GM12873 (cell line): ENCODE measurements around the gene PI4KA.
A peak's percentile ranks its signal among the peaks of the same experiment; 100 is the strongest.

Experiments
- CTCF ChIP-seq: IDR thresholded peaks from 2 replicates; pipeline ENCODE4 v1.5.1; 2012; ENCODE audit warnings: low read depth, mild to moderate bottlenecking, moderate library complexity, low read length, control low read depth; ENCODE audit not compliant: insufficient read depth; ENCODE audit errors: missing control alignments

PI4KA gene

GRCh38 chr22:20777420-20778177, 81.0 kb downstream of the PI4KA start:
- TF ChIP-seq CTCF, result no peak

- no peak for TF ChIP-seq CTCF
These were observed 81.8 kb downstream of the PI4KA start for GRCh38 chr22:20776624-20777405.

GRCh38 chr22:20775342-20775895, 83.2 kb downstream of the PI4KA start:
- no peak for TF ChIP-seq CTCF

GRCh38 chr22:20774882-20775281, 83.7 kb downstream of the PI4KA start:
- TF ChIP-seq CTCF, result no peak

GRCh38 chr22:20773793-20774212, 84.8 kb downstream of the PI4KA start, which contains the start of gene SERPIND1:
SERPIND1 (plus strand) TSS chr22:20774113; CDS start chr22:20779313, 5,200 bp downstream.
- TF ChIP-seq CTCF, result no peak

GRCh38 chr22:20771918-20772625, 86.5 kb downstream of the PI4KA start:
- TF ChIP-seq CTCF, result peak; percentile 16
